Transverse colon (tissue), 4 donors: ENCODE measurements around the gene WNT9A.

Experiments used
- CTCF ChIP-seq, 5 experiments: fragments of 200-600 bp in 3 of 5; fragments of 450-650 bp in 2 of 5; sonication (generic) in 3 of 5; IDR thresholded peaks; 1 replicate in 2 of 5; 2 replicates in 3 of 5; pipeline ENCODE4 v1.5.1; 2016 to 2017; ENCODE audit warnings: antibody characterized with exemption in 5 of 5, inconsistent platforms in 3 of 5, mild to moderate bottlenecking in 2 of 5, moderate library complexity in 1 of 5
- POLR2A ChIP-seq: fragments of 450-650 bp; IDR thresholded peaks from one replicate; pipeline ENCODE4 v1.6.1; 2016; ENCODE audit warnings: antibody characterized with exemption, mild to moderate bottlenecking, moderate library complexity
- POLR2AphosphoS5 ChIP-seq, 3 donors: sonication (generic); formaldehyde crosslinking; IDR thresholded peaks; one replicate each; pipeline ENCODE4 v1.6.1; 2016; ENCODE audit warnings: antibody characterized with exemption in 3 of 3

DNA sequence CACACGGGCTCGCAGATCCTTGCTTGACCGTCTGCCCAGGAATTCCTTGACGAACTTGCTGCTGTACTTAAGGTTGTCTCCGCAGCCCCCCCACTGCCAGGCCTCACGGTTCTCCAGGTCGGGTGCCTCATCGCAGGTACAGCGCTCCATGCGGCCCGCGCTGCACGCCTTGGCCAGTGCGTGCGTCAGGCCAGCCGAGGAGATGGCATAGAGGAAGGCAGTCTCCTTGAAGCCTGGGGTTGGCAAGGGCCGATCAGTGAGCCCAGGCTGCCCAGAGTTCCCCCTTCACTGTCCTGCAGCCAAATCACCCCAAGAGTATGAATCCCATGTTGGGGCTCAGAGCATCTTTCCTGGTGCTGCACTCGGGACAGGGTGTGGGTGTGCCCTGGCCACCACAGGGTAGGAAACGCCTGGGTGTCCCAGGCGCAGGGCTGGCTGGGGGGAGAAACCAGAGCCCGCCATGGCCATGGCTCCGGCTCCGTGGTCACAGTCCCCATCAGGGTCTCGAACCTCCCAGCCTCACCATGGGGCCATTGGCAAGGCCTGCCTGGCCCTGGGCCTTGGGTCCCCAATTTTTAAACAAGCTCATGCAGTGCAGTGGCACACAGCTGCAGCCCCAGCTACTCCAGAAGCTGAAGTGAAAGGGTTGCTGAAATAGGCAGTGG is 23.4 kb downstream of the WNT9A start:
- TF ChIP-seq POLR2AphosphoS5 (IDR thresholded peaks at IDR 0.05) (no peak), CTCF (IDR thresholded peaks at IDR 0.05) (no peak), POLR2A (no peak)
